BJ (cell line): ENCODE measurements around the gene CBX2. TPM values are rescaled to one million over a fixed set of nuclear protein-coding genes. Genes with fewer than 3 reads are reported as not detected.
A peak's percentile ranks its signal among the peaks of the same experiment; 100 is the strongest.

Experiments used
- CTCF ChIA-PET: fragments of 350-600 bp; formaldehyde crosslinking; extraction: SDS; loops from one replicate; lab custom pipeline; 2021; ENCODE audit warnings: antibody characterized with exemption, inconsistent platforms; lab: Yijun Ruan, JAX
- POLR2A ChIA-PET: fragments of 300-600 bp; sonication (Branson Sonifier 250); formaldehyde crosslinking; extraction: SDS; loops from one replicate; lab custom pipeline; 2021; ENCODE audit warnings: antibody characterized with exemption; lab: Charles Lee
- DNase-seq: peaks from one replicate; pipeline ENCODE4 v3.0.0-alpha.2; 2011; ENCODE audit warnings: low read depth
- H3K27me3 ChIP-seq: 2 replicates; pipeline ENCODE4 v1.6.0; 2011; ENCODE audit warnings: low read length; ENCODE audit not compliant: control insufficient read depth, insufficient read depth
- H3K36me3 ChIP-seq: 2 replicates; pipeline ENCODE4 v1.5.1; 2011; ENCODE audit warnings: low read length; ENCODE audit not compliant: control insufficient read depth, insufficient read depth
- H3K4me3 ChIP-seq: 2 replicates; pipeline ENCODE4 v1.5.1; 2011; ENCODE audit warnings: low read depth, mild to moderate bottlenecking, control low read depth, low read length
- polyA plus RNA-seq: library from polyadenylated mRNA; depleted of rRNA; stranded (reverse); fragments of >200 nt; gene quantifications from 2 replicates; pipeline ENCODE4 v1.2.3, GENCODE V29; 2011
- TF ChIP-seq, protein P1 (sequence below): IDR thresholded peaks from 2 replicates; pipeline ENCODE4 v1.5.1; 2011; ENCODE audit warnings: low read depth, mild to moderate bottlenecking, control low read depth, inconsistent platforms, low read length, moderate library complexity; ENCODE audit not compliant: insufficient read depth

Gene CBX2
- polyA plus RNA-seq, 1 experiment: 1.5 TPM

DNA sequence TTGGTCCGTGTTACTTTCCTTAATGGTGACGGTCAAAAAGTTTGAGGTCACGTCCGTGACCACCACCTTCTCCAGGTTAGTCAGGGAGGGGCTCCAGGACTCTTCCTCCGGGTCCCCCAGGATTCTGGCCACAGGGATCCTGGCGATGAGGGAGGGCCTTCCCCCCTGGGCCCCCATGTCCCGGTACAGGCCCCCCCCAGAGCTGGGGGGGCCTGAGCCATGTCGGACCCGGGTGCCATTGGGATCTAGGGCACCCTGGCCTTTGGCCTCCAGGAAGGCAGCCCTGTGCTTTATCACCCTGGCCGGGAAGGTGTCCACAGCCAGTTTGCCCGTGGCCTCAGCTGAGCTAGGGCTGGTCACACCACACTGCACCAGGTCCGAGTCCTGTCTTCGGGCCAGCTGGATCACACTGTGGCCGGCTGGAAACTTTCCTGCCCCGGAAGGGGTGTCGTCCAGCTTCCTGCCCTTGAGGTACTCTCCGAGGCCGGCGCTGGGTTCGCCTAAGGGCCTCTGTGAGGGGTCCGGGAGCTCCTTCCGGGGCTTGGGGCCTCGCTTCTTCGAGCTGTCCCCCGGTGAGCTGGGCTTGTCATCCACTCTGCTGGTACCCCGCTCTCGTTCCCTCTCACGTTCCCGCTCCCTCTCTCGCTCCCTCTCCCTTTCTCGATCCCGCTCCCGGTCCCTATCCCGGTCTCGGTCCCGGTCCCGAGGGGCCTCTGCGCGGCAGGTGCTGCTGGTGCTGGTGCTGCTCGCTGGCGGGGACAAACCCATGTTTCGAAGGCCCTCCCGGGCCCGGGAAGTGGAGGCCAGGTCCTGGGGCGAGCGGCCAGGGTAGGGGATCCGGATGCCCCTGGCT is 16.9 kb downstream of the CBX2 start:
- no peak overlapping the region for H3K4me3 ChIP-seq
- ChIA-PET POLR2A (no interaction called here), CTCF (interaction anchor here (0.7 to 3.3 kb wide), 6 partner anchors 17 to 214 kb away, joined by 3 to 10 read pairs (median 5); partner anchors contain the start of gene CBX4)
- peaks cover 34% of the 10 kb centered on the region for H3K27me3 ChIP-seq
- peaks cover 9% of the 10 kb centered on the region for H3K36me3 ChIP-seq
- DNase-seq: no peak
- TF ChIP-seq, protein P1, sequence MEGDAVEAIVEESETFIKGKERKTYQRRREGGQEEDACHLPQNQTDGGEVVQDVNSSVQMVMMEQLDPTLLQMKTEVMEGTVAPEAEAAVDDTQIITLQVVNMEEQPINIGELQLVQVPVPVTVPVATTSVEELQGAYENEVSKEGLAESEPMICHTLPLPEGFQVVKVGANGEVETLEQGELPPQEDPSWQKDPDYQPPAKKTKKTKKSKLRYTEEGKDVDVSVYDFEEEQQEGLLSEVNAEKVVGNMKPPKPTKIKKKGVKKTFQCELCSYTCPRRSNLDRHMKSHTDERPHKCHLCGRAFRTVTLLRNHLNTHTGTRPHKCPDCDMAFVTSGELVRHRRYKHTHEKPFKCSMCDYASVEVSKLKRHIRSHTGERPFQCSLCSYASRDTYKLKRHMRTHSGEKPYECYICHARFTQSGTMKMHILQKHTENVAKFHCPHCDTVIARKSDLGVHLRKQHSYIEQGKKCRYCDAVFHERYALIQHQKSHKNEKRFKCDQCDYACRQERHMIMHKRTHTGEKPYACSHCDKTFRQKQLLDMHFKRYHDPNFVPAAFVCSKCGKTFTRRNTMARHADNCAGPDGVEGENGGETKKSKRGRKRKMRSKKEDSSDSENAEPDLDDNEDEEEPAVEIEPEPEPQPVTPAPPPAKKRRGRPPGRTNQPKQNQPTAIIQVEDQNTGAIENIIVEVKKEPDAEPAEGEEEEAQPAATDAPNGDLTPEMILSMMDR: no peak

- Histone ChIP-seq H3K36me3 (peaks cover 9% of the 10 kb centered on the region), H3K27me3 (peaks cover 32% of the 10 kb centered on the region), H3K4me3 (peak overlapping the region; percentile 78)
- TF ChIP-seq, protein P1: no peak
- no peak for DNase-seq
- CTCF ChIA-PET: interaction anchor here (0.7 to 1.7 kb wide), 3 partner anchors 44 to 213 kb away, joined by 3 to 13 read pairs (median 4); partner anchors contain the start of gene CBX4
- POLR2A ChIA-PET: no interaction called here
Measured at GRCh38 chr17:79795795-79796443, 18.0 kb downstream of the CBX2 start.

DNA sequence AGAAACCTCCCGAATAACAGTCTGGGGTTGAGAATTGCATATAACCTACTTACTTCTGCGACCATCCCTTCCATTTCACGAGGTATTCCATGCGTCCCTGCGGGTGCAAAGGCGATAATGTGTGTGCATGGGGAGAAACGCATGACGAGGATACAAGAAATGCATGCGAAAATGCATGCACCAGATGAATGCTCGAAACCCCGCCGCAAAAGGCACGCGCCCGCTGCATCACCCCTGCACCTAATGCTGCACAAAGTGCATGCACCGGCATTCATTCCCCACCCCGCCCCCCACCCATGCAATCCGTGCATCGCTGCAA is 18.5 kb downstream of the CBX2 start:
- DNase-seq: no peak
- ChIA-PET POLR2A (interaction anchor here (0.9 to 1.3 kb wide), 2 partner anchors 14 to 43 kb away, joined by 9 to 19 read pairs; partner anchors contain the start of gene CBX4), CTCF (interaction anchor here (0.6 to 1.7 kb wide), 7 partner anchors 11 to 212 kb away, joined by 3 to 13 read pairs (median 3); partner anchors contain the start of gene CBX4)
- Histone ChIP-seq H3K4me3 (peak overlapping the region; percentile 78), H3K36me3 (peaks cover 9% of the 10 kb centered on the region), H3K27me3 (peaks cover 32% of the 10 kb centered on the region)
- TF ChIP-seq, protein P1: no peak

DNA sequence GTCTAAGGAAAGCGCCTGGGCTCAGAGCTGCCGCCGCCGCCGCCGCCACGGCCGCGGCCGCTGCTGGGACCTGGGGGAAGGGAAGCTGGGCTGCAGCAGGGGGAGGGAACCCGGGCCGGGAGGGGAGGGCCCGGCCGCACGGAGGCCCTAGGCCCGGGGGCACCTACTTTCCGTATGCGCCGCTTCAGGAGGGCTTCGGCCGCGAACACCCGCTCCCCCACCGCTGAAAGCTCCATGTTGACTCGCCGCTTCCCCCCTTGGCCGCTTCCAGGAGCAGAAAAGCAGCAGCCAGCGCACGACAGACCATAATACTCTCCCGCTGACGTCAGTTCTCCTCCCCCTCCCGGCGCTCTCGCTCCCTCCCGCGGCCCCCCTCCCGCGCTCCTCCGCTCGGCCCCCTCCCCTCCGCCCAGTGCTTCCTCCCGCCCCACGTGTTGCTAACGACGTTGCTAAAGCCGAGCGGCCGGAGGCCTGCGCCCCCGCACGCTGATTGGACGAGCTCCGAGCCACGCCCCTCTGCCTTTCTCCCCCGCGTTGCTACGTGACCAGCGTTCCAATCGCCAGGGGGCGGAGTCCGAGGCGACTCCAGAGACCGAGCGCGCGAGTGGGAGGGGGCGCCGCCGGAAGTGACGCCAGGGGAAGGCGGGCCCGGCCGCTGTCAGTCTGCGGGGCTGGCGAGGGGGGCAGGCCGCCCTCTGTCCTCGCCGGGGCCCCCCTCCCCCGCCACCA is 19.0 kb downstream of the CBX2 start, which contains the start of gene CBX8:
Gene CBX8, minus strand, starts transcription at position 315 of the 729 bp plus-strand sequence. Its CDS starts 79 bp downstream, at position 236.
- H3K27me3 ChIP-seq: peaks cover 32% of the 10 kb centered on the region
- TF ChIP-seq, protein P1: 0 out of 2 replicates have a peak, but pooled peaks have one; percentile 14
- ChIA-PET POLR2A (interaction anchor here (0.9 to 1.3 kb wide), 2 partner anchors 13 to 42 kb away, joined by 9 to 19 read pairs; partner anchors contain the start of gene CBX4), CTCF (interaction anchor here (0.6 to 1.7 kb wide), 6 partner anchors 11 to 206 kb away, joined by 3 to 13 read pairs (median 3); partner anchors contain the start of gene CBX4)
- DNase-seq: peak; percentile 91
- peaks cover 9% of the 10 kb centered on the region for H3K36me3 ChIP-seq
- H3K4me3 ChIP-seq: peak within 1 kb of the TSS; percentile 78
